Neural cell (in vitro differentiated cells): ENCODE data around the gene TACC2. TPM values are rescaled to one million over a fixed set of nuclear protein-coding genes. Genes with fewer than 3 reads are reported as not detected.

Experiments
- H2AFZ ChIP-seq: fragments of 200-600, 300-800 bp; sonication (generic), shearing (Covaris generic); 2 replicates; pipeline ENCODE4 v1.6.0; 2014; ENCODE audit warnings: low read depth, mild to moderate bottlenecking, antibody characterized with exemption, low read length, moderate library complexity
- H3F3A ChIP-seq: fragments of 200-600 bp; shearing (Covaris generic); 2 replicates; pipeline ENCODE4 v1.6.1; 2016; ENCODE audit warnings: mild to moderate bottlenecking, moderate library complexity, mixed read lengths, antibody characterized with exemption, low read length; ENCODE audit not compliant: insufficient read depth, poor library complexity, severe bottlenecking
- H3K27ac ChIP-seq: fragments of 200-600, 300-800 bp; sonication (generic), shearing (Covaris generic); 2 replicates; pipeline ENCODE4 v1.5.1; 2014; ENCODE audit warnings: mild to moderate bottlenecking, low read length, moderate library complexity
- H3K27me3 ChIP-seq: fragments of 300-800, 200-600 bp; sonication (generic), shearing (Covaris generic); 2 replicates; pipeline ENCODE4 v1.6.0; 2014; ENCODE audit warnings: mild to moderate bottlenecking, low read depth, low read length, moderate library complexity; ENCODE audit not compliant: insufficient read depth
- H3K36me3 ChIP-seq: fragments of 300-800, 200-600 bp; sonication (generic), shearing (Covaris generic); 2 replicates; pipeline ENCODE4 v1.5.1; 2014; ENCODE audit warnings: mild to moderate bottlenecking, antibody characterized with exemption, low read length, moderate library complexity; ENCODE audit not compliant: insufficient read depth
- H3K4me2 ChIP-seq: fragments of 300-800, 200-600 bp; sonication (generic), shearing (Covaris generic); 2 replicates; pipeline ENCODE4 v1.6.0; 2014; ENCODE audit warnings: mild to moderate bottlenecking, low read length
- H3K4me3 ChIP-seq: fragments of 300-800, 200-600 bp; sonication (generic), shearing (Covaris generic); 2 replicates; pipeline ENCODE4 v1.5.1; 2014; ENCODE audit warnings: mild to moderate bottlenecking, low read length, moderate library complexity
- H3K79me2 ChIP-seq: fragments of 200-600 bp; shearing (Covaris generic); replicated peaks from 2 replicates; pipeline ENCODE4 v1.6.0; 2014; ENCODE audit warnings: mild to moderate bottlenecking, low read length, moderate library complexity; ENCODE audit not compliant: insufficient read depth
- H3K9ac ChIP-seq: fragments of 300-800, 200-600 bp; sonication (generic), shearing (Covaris generic); 2 replicates; pipeline ENCODE4 v1.6.1; 2016; ENCODE audit warnings: mild to moderate bottlenecking, low read length, mixed read lengths
- H3K9me2 ChIP-seq: fragments of 200-600 bp; shearing (Covaris generic); 2 replicates; pipeline ENCODE4 v1.6.1; 2016; ENCODE audit warnings: mild to moderate bottlenecking, low read length, mixed read lengths; ENCODE audit not compliant: insufficient read depth
- H3K9me3 ChIP-seq: fragments of 200-600, 300-800 bp; sonication (generic), shearing (Covaris generic); 2 replicates; pipeline ENCODE4 v1.6.1; 2016; ENCODE audit warnings: mild to moderate bottlenecking, mixed run types, low read length, moderate library complexity, mixed read lengths
- H4K20me1 ChIP-seq: fragments of 200-600 bp; shearing (Covaris generic); 2 replicates; pipeline ENCODE4 v1.6.1; 2016; ENCODE audit warnings: mild to moderate bottlenecking, mixed run types; ENCODE audit not compliant: insufficient read depth
- EP300 ChIP-seq: fragments of 450-650 bp; conservative IDR thresholded peaks from 2 replicates; pipeline ENCODE4 v1.6.1; 2014; ENCODE audit warnings: antibody characterized with exemption, mild to moderate bottlenecking, moderate library complexity; ENCODE audit not compliant: poor library complexity, severe bottlenecking
- EZH2 ChIP-seq: fragments of 200-600, 300-800 bp; shearing (Covaris generic), sonication (generic); IDR thresholded peaks from 2 replicates; pipeline ENCODE4 v1.6.1; 2014; ENCODE audit warnings: antibody characterized with exemption, low read length, borderline replicate concordance, mild to moderate bottlenecking; ENCODE audit not compliant: insufficient read depth, poor library complexity, severe bottlenecking
- MXI1 ChIP-seq: fragments of 450-650 bp; conservative IDR thresholded peaks from 2 replicates; pipeline ENCODE4 v1.6.1; 2014; ENCODE audit warnings: antibody characterized with exemption, mild to moderate bottlenecking; ENCODE audit not compliant: poor library complexity, severe bottlenecking
- POLR2AphosphoS5 ChIP-seq: IDR thresholded peaks from 2 replicates; pipeline ENCODE4 v1.6.1; 2012
- RAD21 ChIP-seq: fragments of 450-650 bp; conservative IDR thresholded peaks from 2 replicates; pipeline ENCODE4 v1.6.1; 2014; ENCODE audit warnings: antibody characterized with exemption, mild to moderate bottlenecking, moderate library complexity
- TAF1 ChIP-seq: IDR thresholded peaks from 2 replicates; pipeline ENCODE4 v1.6.1; 2012; ENCODE audit warnings: low read depth
- polyA plus RNA-seq: library from polyadenylated mRNA; depleted of rRNA; stranded (reverse); fragments of >200 nt; gene quantifications from 2 replicates; pipeline ENCODE4 v1.2.3, GENCODE V29; 2014
- TF ChIP-seq, protein P1 (sequence below): fragments of 450-650 bp; IDR thresholded peaks from 2 replicates; pipeline ENCODE4 v1.5.1; 2014; ENCODE audit warnings: antibody characterized with exemption, mild to moderate bottlenecking, moderate library complexity; ENCODE audit not compliant: poor library complexity, severe bottlenecking
- TF ChIP-seq, protein P2 (sequence below): IDR thresholded peaks from 2 replicates; pipeline ENCODE4 v1.6.1; 2012; ENCODE audit warnings: borderline replicate concordance

TACC2 gene
- polyA plus RNA-seq, 1 donor from 2014 or later, result 17.6 TPM

DNA sequence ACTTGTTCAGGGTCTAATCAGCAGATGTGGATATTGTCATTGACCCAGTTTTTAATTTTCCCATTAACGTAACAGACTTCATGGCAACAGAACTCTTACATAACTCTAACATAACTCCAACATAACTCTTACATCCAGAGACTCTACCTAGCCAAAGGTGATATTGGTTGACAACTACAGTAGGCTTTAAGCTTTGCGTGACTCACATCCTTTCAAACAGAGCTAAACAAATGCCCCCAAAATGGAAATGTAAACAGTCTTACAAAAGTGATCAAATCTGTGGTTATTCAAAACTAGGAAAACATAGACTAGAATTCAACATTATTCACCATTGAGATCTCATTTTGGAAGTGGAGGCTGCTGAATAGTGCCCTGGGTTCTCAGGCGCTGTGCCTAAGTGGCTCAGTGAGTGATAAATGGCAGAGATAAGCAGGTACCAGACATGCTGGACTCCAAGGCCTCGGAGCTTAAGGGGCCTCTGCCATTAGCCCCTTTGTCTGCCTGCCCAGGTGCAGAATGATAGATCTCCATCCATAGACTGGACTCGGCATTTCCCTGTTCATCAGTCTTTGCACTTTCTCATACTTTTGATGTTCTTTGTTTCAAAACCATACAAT lies 247.8 kb downstream of the TACC2 start:
- H4K20me1 ChIP-seq, result no peaks in the 10 kb centered on the region
- H3K79me2 ChIP-seq, result no peaks in the 10 kb centered on the region
- no peaks in the 10 kb centered on the region for H3K9me2 ChIP-seq
- no peaks in the 10 kb centered on the region for H3K9me3 ChIP-seq
- no peak overlapping the region for H3K27ac ChIP-seq
- no peak overlapping the region for H3K4me3 ChIP-seq
- no peak overlapping the region for H2AFZ ChIP-seq
- no peak overlapping the region for H3K4me2 ChIP-seq
- no peaks in the 10 kb centered on the region for H3F3A ChIP-seq
- H3K27me3 ChIP-seq, result no peaks in the 10 kb centered on the region
- H3K9ac ChIP-seq, result no peak overlapping the region
- TF ChIP-seq POLR2AphosphoS5, result no peak
- TF ChIP-seq, protein P1, sequence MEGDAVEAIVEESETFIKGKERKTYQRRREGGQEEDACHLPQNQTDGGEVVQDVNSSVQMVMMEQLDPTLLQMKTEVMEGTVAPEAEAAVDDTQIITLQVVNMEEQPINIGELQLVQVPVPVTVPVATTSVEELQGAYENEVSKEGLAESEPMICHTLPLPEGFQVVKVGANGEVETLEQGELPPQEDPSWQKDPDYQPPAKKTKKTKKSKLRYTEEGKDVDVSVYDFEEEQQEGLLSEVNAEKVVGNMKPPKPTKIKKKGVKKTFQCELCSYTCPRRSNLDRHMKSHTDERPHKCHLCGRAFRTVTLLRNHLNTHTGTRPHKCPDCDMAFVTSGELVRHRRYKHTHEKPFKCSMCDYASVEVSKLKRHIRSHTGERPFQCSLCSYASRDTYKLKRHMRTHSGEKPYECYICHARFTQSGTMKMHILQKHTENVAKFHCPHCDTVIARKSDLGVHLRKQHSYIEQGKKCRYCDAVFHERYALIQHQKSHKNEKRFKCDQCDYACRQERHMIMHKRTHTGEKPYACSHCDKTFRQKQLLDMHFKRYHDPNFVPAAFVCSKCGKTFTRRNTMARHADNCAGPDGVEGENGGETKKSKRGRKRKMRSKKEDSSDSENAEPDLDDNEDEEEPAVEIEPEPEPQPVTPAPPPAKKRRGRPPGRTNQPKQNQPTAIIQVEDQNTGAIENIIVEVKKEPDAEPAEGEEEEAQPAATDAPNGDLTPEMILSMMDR, result no peak
- TF ChIP-seq, protein P2, sequence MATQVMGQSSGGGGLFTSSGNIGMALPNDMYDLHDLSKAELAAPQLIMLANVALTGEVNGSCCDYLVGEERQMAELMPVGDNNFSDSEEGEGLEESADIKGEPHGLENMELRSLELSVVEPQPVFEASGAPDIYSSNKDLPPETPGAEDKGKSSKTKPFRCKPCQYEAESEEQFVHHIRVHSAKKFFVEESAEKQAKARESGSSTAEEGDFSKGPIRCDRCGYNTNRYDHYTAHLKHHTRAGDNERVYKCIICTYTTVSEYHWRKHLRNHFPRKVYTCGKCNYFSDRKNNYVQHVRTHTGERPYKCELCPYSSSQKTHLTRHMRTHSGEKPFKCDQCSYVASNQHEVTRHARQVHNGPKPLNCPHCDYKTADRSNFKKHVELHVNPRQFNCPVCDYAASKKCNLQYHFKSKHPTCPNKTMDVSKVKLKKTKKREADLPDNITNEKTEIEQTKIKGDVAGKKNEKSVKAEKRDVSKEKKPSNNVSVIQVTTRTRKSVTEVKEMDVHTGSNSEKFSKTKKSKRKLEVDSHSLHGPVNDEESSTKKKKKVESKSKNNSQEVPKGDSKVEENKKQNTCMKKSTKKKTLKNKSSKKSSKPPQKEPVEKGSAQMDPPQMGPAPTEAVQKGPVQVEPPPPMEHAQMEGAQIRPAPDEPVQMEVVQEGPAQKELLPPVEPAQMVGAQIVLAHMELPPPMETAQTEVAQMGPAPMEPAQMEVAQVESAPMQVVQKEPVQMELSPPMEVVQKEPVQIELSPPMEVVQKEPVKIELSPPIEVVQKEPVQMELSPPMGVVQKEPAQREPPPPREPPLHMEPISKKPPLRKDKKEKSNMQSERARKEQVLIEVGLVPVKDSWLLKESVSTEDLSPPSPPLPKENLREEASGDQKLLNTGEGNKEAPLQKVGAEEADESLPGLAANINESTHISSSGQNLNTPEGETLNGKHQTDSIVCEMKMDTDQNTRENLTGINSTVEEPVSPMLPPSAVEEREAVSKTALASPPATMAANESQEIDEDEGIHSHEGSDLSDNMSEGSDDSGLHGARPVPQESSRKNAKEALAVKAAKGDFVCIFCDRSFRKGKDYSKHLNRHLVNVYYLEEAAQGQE, result no peak
- peaks cover 5% of the 10 kb centered on the region for H3K36me3 ChIP-seq

DNA sequence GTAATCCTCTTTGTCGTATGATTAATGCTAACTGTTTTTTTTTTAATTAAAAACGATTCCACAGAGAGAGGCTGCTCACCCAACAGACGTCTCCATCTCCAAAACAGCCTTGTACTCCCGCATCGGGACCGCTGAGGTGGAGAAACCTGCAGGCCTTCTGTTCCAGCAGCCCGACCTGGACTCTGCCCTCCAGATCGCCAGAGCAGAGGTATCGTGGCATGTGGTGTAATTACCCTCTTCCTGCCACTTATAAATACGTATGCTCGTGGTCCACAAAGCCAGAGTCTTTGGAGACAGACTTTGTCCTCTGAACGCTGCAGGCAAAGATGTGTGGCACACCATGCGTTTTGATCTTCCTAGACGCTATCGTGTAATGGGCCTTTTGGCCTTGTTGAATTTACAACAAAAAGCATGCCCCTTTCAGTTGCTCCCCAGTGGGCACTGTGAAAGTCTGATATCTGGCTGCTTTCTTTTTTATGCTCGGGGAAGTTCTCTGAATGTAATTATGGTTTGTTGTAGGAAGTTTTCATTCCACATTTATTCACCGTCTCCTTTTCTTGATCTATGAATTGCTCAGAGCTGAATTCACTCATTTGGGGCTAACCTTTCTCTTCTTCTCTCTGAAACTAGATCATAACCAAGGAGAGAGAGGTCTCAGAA lies 248.5 kb downstream of the TACC2 start:
- H3K79me2 ChIP-seq, result no peaks in the 10 kb centered on the region
- H3K27me3 ChIP-seq, result no peaks in the 10 kb centered on the region
- H3K36me3 ChIP-seq, result peaks cover 5% of the 10 kb centered on the region
- H3K4me3 ChIP-seq, result no peak overlapping the region
- H3K4me2 ChIP-seq, result no peak overlapping the region
- H3K27ac ChIP-seq, result no peak overlapping the region
- H3K9me2 ChIP-seq, result no peaks in the 10 kb centered on the region
- no peaks in the 10 kb centered on the region for H4K20me1 ChIP-seq
- H2AFZ ChIP-seq, result no peak overlapping the region
- no peak overlapping the region for H3K9ac ChIP-seq
- H3K9me3 ChIP-seq, result no peaks in the 10 kb centered on the region
- no peaks in the 10 kb centered on the region for H3F3A ChIP-seq
- TF ChIP-seq, protein P2, result no peak
- TF ChIP-seq EP300, result no peak
- no peak for TF ChIP-seq TAF1
- TF ChIP-seq EZH2, result no peak
- TF ChIP-seq, protein P1, result no peak
- no peak for TF ChIP-seq MXI1
- no peak for TF ChIP-seq RAD21
- TF ChIP-seq POLR2AphosphoS5, result no peak
